ENCODE measurements around the gene ISM2. TPM values are rescaled to one million over a fixed set of nuclear protein-coding genes. Genes with fewer than 3 reads are reported as not detected.

ISM2 gene
- total RNA-seq, 1 experiment from 2014 or later = 0.89 TPM

GRCh38 chr14:77503138-77503537, 4.5 kb upstream of the ISM2 start:
- Histone ChIP-seq H3K36me3 (ENCODE audit: insufficient read depth, low read length) (peaks cover 20% of the 10 kb centered on the region), H4K20me1 (ENCODE audit: insufficient read depth, low read depth, low read length) (0 out of 2 replicates have a peak, but pooled peaks cover 3% of the 10 kb centered on the region), H3K27me3 (ENCODE audit: low read length) (no peaks in the 10 kb centered on the region), H3K9me3 (ENCODE audit: low read length) (no peaks in the 10 kb centered on the region), H3K27ac (ENCODE audit: low read length) (no peak overlapping the region), H3K9me2 (replicated peaks; ENCODE audit: insufficient read depth, low read length) (no peaks in the 10 kb centered on the region), H3K79me2 (ENCODE audit: low read length) (no peaks in the 10 kb centered on the region), H2AFZ (ENCODE audit: low read length) (no peak overlapping the region), H3K4me1 (ENCODE audit: low read length) (peaks cover 18% of the 10 kb centered on the region), H3K4me2 (ENCODE audit: low read depth, low read length, poor library complexity, severe bottlenecking) (no peak overlapping the region), H3K4me3 (ENCODE audit: low read length) (no peak overlapping the region), H3K9ac (ENCODE audit: low read length) (no peak overlapping the region)
- DNase-seq = no peak

DNA sequence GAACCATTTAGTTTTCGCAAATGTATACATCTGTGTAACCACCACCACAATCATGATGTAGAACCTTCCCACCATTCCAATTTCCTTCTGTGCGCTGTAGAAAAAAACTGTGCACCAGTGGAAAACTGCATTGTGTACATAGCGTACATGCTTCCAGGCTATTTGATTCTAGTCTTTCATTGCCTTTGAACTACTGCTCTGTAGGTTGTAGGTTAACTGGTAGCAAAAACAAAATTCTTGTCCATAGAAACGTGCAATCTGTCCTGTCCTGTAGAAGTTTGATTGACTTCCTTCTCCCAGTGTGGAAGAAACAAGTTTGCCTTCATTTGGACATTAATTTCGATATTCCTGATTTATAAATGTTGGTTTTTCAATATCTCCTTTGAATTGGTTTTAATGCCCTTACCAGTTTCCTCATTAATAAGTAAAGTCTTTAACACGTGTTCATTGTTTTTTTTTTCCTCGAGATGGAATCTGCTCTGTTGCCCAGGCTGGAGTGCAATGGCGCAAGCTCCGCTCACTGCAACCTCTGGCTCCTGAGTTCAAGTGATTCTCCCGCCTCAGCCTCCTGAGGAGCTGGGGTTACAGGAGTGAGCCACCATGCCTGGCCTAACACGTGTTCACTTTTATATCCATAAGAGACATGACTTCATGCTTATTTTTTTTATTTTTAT, 3.6 kb upstream of the ISM2 start:
- no peaks in the 10 kb centered on the region for H3K27me3 ChIP-seq (ENCODE audit: low read length)
- H3K9me3 ChIP-seq (ENCODE audit: low read length) = no peaks in the 10 kb centered on the region
- H3K79me2 ChIP-seq (ENCODE audit: low read length) = no peaks in the 10 kb centered on the region
- no peak overlapping the region for H3K27ac ChIP-seq (ENCODE audit: low read length)
- no peak overlapping the region for H3K9ac ChIP-seq (ENCODE audit: low read length)
- peaks cover 22% of the 10 kb centered on the region for H3K4me1 ChIP-seq (ENCODE audit: low read length)
- H3K36me3 ChIP-seq (ENCODE audit: insufficient read depth, low read length) = peaks cover 11% of the 10 kb centered on the region
- no peaks in the 10 kb centered on the region for H3K9me2 ChIP-seq (replicated peaks; ENCODE audit: insufficient read depth, low read length)
- no peak overlapping the region for H3K4me2 ChIP-seq (ENCODE audit: low read depth, low read length, poor library complexity, severe bottlenecking)
- H2AFZ ChIP-seq (ENCODE audit: low read length) = no peak overlapping the region
- H3K4me3 ChIP-seq (ENCODE audit: low read length) = no peak overlapping the region
- no peak for DNase-seq
- H4K20me1 ChIP-seq (ENCODE audit: insufficient read depth, low read depth, low read length) = 0 out of 2 replicates have a peak, but pooled peaks cover 3% of the 10 kb centered on the region

DNA sequence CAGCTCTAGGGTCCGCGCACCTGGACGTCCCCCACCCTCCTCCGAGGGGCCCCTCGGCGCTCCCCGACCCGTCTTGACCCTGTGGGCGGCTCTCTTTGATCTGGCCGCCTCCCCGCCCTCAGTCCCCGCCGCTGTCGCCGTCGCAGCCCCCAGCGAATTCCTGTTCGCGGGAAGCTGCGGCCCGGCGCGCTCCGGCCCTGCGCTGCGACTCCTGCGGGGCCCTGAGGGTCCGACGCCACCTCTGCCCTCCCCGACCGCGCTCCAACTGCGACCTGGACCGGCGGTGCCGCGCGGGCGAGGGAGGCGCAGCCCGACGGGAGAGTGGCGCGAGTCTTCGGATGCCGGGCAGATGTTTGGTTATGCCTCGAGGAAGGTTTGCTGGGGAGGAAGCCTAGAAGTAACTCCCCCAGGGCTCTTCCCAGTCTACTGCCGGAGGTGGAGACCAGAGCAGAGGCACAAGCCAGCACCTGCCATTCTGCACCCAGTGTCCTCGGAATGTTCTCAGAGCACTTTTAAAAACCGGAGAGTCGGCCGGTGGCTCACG, 440 bp upstream of the ISM2 start:
- peak overlapping the region; percentile 61 for H3K4me3 ChIP-seq (ENCODE audit: low read length)
- peak overlapping the region; percentile 81 for H2AFZ ChIP-seq (ENCODE audit: low read length)
- peak overlapping the region; percentile 58 for H3K9ac ChIP-seq (ENCODE audit: low read length)
- no peaks in the 10 kb centered on the region for H3K9me3 ChIP-seq (ENCODE audit: low read length)
- H3K27me3 ChIP-seq (ENCODE audit: low read length) = no peaks in the 10 kb centered on the region
- H3K9me2 ChIP-seq (replicated peaks; ENCODE audit: insufficient read depth, low read length) = no peaks in the 10 kb centered on the region
- no peaks in the 10 kb centered on the region for H3K79me2 ChIP-seq (ENCODE audit: low read length)
- H3K4me2 ChIP-seq (ENCODE audit: low read depth, low read length, poor library complexity, severe bottlenecking) = peak overlapping the region; percentile 80
- no peak overlapping the region for H3K27ac ChIP-seq (ENCODE audit: low read length)
- DNase-seq = peak; percentile 56
- no peaks in the 10 kb centered on the region for H3K36me3 ChIP-seq (ENCODE audit: insufficient read depth, low read length)
- 0 out of 2 replicates have a peak, but pooled peaks cover 3% of the 10 kb centered on the region for H4K20me1 ChIP-seq (ENCODE audit: insufficient read depth, low read depth, low read length)
- H3K4me1 ChIP-seq (ENCODE audit: low read length) = peaks cover 22% of the 10 kb centered on the region

DNA sequence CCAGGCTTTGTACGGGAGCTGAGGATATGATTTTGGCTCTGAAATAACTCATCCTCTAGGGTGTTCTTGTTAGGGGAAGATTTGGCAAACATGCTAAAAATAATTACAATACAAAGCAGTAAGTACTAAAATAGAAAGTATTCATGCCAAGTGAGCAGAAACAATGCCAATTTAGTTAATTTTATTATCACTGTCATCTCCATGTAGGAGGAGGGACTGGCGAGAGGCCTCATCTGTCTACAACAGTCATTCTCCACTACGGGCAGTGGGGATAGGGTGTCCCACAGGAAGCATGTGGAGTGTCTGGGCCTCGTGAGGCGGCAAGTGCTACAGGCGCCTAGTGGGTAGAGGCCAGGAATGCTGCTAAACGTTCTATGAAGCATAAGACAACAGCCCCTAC, 3.3 kb downstream of the ISM2 start:
- Histone ChIP-seq H3K79me2 (ENCODE audit: low read length) (no peaks in the 10 kb centered on the region), H3K27ac (ENCODE audit: low read length) (no peak overlapping the region), H3K9me3 (ENCODE audit: low read length) (no peaks in the 10 kb centered on the region), H3K9ac (ENCODE audit: low read length) (no peak overlapping the region), H4K20me1 (ENCODE audit: insufficient read depth, low read depth, low read length) (no peaks in the 10 kb centered on the region), H3K27me3 (ENCODE audit: low read length) (no peaks in the 10 kb centered on the region), H3K36me3 (ENCODE audit: insufficient read depth, low read length) (no peaks in the 10 kb centered on the region), H3K4me2 (ENCODE audit: low read depth, low read length, poor library complexity, severe bottlenecking) (no peak overlapping the region), H3K4me1 (ENCODE audit: low read length) (peaks cover 22% of the 10 kb centered on the region), H3K9me2 (replicated peaks; ENCODE audit: insufficient read depth, low read length) (no peaks in the 10 kb centered on the region), H3K4me3 (ENCODE audit: low read length) (no peak overlapping the region), H2AFZ (ENCODE audit: low read length) (no peak overlapping the region)
- DNase-seq = no peak

GRCh38 chr14:77491056-77491455, 7.6 kb downstream of the ISM2 start:
- Histone ChIP-seq H3K27ac (ENCODE audit: low read length) (no peak overlapping the region), H4K20me1 (ENCODE audit: insufficient read depth, low read depth, low read length) (no peaks in the 10 kb centered on the region), H3K36me3 (ENCODE audit: insufficient read depth, low read length) (no peaks in the 10 kb centered on the region), H2AFZ (ENCODE audit: low read length) (no peak overlapping the region), H3K79me2 (ENCODE audit: low read length) (no peaks in the 10 kb centered on the region), H3K9me2 (replicated peaks; ENCODE audit: insufficient read depth, low read length) (no peaks in the 10 kb centered on the region), H3K9me3 (ENCODE audit: low read length) (no peaks in the 10 kb centered on the region), H3K9ac (ENCODE audit: low read length) (no peak overlapping the region), H3K27me3 (ENCODE audit: low read length) (no peaks in the 10 kb centered on the region), H3K4me3 (ENCODE audit: low read length) (no peak overlapping the region), H3K4me1 (ENCODE audit: low read length) (no peaks in the 10 kb centered on the region), H3K4me2 (ENCODE audit: low read depth, low read length, poor library complexity, severe bottlenecking) (no peak overlapping the region)
- DNase-seq = no peak

GRCh38 chr14:77490347-77490986, 8.1 kb downstream of the ISM2 start:
- H3K9me2 ChIP-seq (replicated peaks; ENCODE audit: insufficient read depth, low read length) = no peaks in the 10 kb centered on the region
- no peak overlapping the region for H2AFZ ChIP-seq (ENCODE audit: low read length)
- H3K9ac ChIP-seq (ENCODE audit: low read length) = no peak overlapping the region
- H3K27ac ChIP-seq (ENCODE audit: low read length) = no peak overlapping the region
- H3K4me3 ChIP-seq (ENCODE audit: low read length) = no peak overlapping the region
- H3K4me1 ChIP-seq (ENCODE audit: low read length) = no peaks in the 10 kb centered on the region
- H3K27me3 ChIP-seq (ENCODE audit: low read length) = no peaks in the 10 kb centered on the region
- H3K79me2 ChIP-seq (ENCODE audit: low read length) = no peaks in the 10 kb centered on the region
- H3K36me3 ChIP-seq (ENCODE audit: insufficient read depth, low read length) = no peaks in the 10 kb centered on the region
- no peaks in the 10 kb centered on the region for H4K20me1 ChIP-seq (ENCODE audit: insufficient read depth, low read depth, low read length)
- no peaks in the 10 kb centered on the region for H3K9me3 ChIP-seq (ENCODE audit: low read length)
- H3K4me2 ChIP-seq (ENCODE audit: low read depth, low read length, poor library complexity, severe bottlenecking) = no peak overlapping the region
- DNase-seq = no peak

- Histone ChIP-seq H3K9me3 (ENCODE audit: low read length) (no peaks in the 10 kb centered on the region), H3K27me3 (ENCODE audit: low read length) (no peaks in the 10 kb centered on the region), H2AFZ (ENCODE audit: low read length) (no peak overlapping the region), H3K79me2 (ENCODE audit: low read length) (no peaks in the 10 kb centered on the region), H3K27ac (ENCODE audit: low read length) (no peak overlapping the region), H3K9ac (ENCODE audit: low read length) (no peak overlapping the region), H3K36me3 (ENCODE audit: insufficient read depth, low read length) (no peaks in the 10 kb centered on the region), H3K9me2 (replicated peaks; ENCODE audit: insufficient read depth, low read length) (no peaks in the 10 kb centered on the region), H3K4me3 (ENCODE audit: low read length) (no peak overlapping the region), H3K4me1 (ENCODE audit: low read length) (no peaks in the 10 kb centered on the region), H4K20me1 (ENCODE audit: insufficient read depth, low read depth, low read length) (no peaks in the 10 kb centered on the region), H3K4me2 (ENCODE audit: low read depth, low read length, poor library complexity, severe bottlenecking) (no peak overlapping the region)
- no peak for DNase-seq
These were observed 9.6 kb downstream of the ISM2 start for GRCh38 chr14:77489041-77489440.

GRCh38 chr14:77488558-77488957, 10.1 kb downstream of the ISM2 start:
- no peak overlapping the region for H3K27ac ChIP-seq (ENCODE audit: low read length)
- H4K20me1 ChIP-seq (ENCODE audit: insufficient read depth, low read depth, low read length) = no peaks in the 10 kb centered on the region
- no peak overlapping the region for H2AFZ ChIP-seq (ENCODE audit: low read length)
- no peaks in the 10 kb centered on the region for H3K4me1 ChIP-seq (ENCODE audit: low read length)
- H3K9me3 ChIP-seq (ENCODE audit: low read length) = no peaks in the 10 kb centered on the region
- H3K4me2 ChIP-seq (ENCODE audit: low read depth, low read length, poor library complexity, severe bottlenecking) = no peak overlapping the region
- no peak for DNase-seq
- no peak overlapping the region for H3K4me3 ChIP-seq (ENCODE audit: low read length)
- no peak overlapping the region for H3K9ac ChIP-seq (ENCODE audit: low read length)
- H3K79me2 ChIP-seq (ENCODE audit: low read length) = no peaks in the 10 kb centered on the region
- no peaks in the 10 kb centered on the region for H3K9me2 ChIP-seq (replicated peaks; ENCODE audit: insufficient read depth, low read length)
- no peaks in the 10 kb centered on the region for H3K36me3 ChIP-seq (ENCODE audit: insufficient read depth, low read length)
- H3K27me3 ChIP-seq (ENCODE audit: low read length) = no peaks in the 10 kb centered on the region

Measured in Karpas-422 (cell line).